Uterus (tissue), 4 donors: ENCODE results near the gene BAHCC1. TPM values are rescaled to one million over a fixed set of nuclear protein-coding genes. Genes with fewer than 3 reads are reported as not detected.

Experiments used
- DNase-seq, 2 donors: peaks; one replicate each; pipeline ENCODE4 v3.0.0-alpha.2; 2019 to 2020
- H3K27ac ChIP-seq, 2 donors: fragments of 200-600 bp; sonication (generic); 1 replicate in 1 of 2; 2 replicates in 1 of 2; pipeline ENCODE4 v1.5.1; 2016 to 2018
- H3K27me3 ChIP-seq, 2 donors: fragments of 200-600 bp; sonication (generic); one replicate each; pipeline ENCODE4 v1.5.1; 2018 to 2019; ENCODE audit warnings: control low read depth in 1 of 2
- H3K36me3 ChIP-seq, 2 donors: fragments of 200-600 bp; sonication (generic); one replicate each; pipeline ENCODE4 v1.5.1; 2019; ENCODE audit warnings: control low read depth in 1 of 2
- H3K4me1 ChIP-seq, 2 donors: fragments of 200-600 bp; sonication (generic); one replicate each; pipeline ENCODE4 v1.5.1; 2018 to 2019; ENCODE audit warnings: control low read depth in 1 of 2
- H3K4me3 ChIP-seq, 2 donors: fragments of 200-600 bp; sonication (generic); 1 replicate in 1 of 2; 2 replicates in 1 of 2; pipeline ENCODE4 v1.5.1; 2018 to 2019; ENCODE audit warnings: mild to moderate bottlenecking in 1 of 2
- H3K9me3 ChIP-seq, 2 donors: fragments of 200-600 bp; sonication (generic); one replicate each; pipeline ENCODE4 v1.5.1; 2019; ENCODE audit warnings: control low read depth in 1 of 2
- CTCF ChIP-seq, 4 experiments: fragments of 200-600 bp in 2 of 4; fragments of 450-650 bp in 2 of 4; sonication (generic) in 2 of 4; IDR thresholded peaks; one replicate each; pipeline ENCODE4 v1.5.1; 2016 to 2019; ENCODE audit warnings: antibody characterized with exemption in 4 of 4, mild to moderate bottlenecking in 2 of 4, moderate library complexity in 1 of 4
- POLR2A ChIP-seq, 2 donors: fragments of 450-650 bp; IDR thresholded peaks; one replicate each; pipeline ENCODE4 v1.6.1; 2016; ENCODE audit warnings: antibody characterized with exemption in 2 of 2, mild to moderate bottlenecking in 1 of 2, moderate library complexity in 1 of 2
- intact Hi-C: fragments of 100-400 bp; cut with DNase I; formaldehyde crosslinking; loops from one replicate; pipeline ENCODE4 v1.15.1; 2023; ENCODE audit warnings: low total_unique reads
- total RNA-seq, 4 donors: library from RNA; depleted of rRNA in 3 of 4; stranded (reverse); fragments of >200 nt in 3 of 4; gene quantifications; one replicate each; pipeline versions ENCODE4 v1.1.0 to v1.2.4, GENCODE V29; 2014 to 2023
- donor health status: DM: yes; HTN: yes; CAD: no.

BAHCC1 gene
- total RNA-seq, 4 donors from 2014 or later: 1.5 to 34.1 (median 8.5) TPM

GRCh38 chr17:81489998-81490992 is 95.0 kb downstream of the BAHCC1 start:
- no peak for DNase-seq
- TF ChIP-seq POLR2A (IDR thresholded peaks at IDR 0.05) (no peak), CTCF (IDR thresholded peaks at IDR 0.05) (no peak)
- H3K36me3 ChIP-seq: no peaks in the 10 kb centered on the region
- H3K4me3 ChIP-seq: no peak overlapping the region
- H3K27ac ChIP-seq: no peak overlapping the region
- intact Hi-C loops: loop anchor here (5.0 kb wide), 1 partner anchor 93 kb away; the partner anchor contains the start of gene BAHCC1
- H3K4me1 ChIP-seq: peaks cover 0 to 16% of the 10 kb centered on the region in 2 donors
- H3K9me3 ChIP-seq: no peaks in the 10 kb centered on the region
- H3K27me3 ChIP-seq: no peaks in the 10 kb centered on the region

- Histone ChIP-seq H3K36me3 (no peaks in the 10 kb centered on the region), H3K27me3 (no peaks in the 10 kb centered on the region), H3K9me3 (no peaks in the 10 kb centered on the region), H3K27ac (no peak overlapping the region), H3K4me3 (no peak overlapping the region), H3K4me1 (peaks cover 0 to 16% of the 10 kb centered on the region in 2 donors)
- intact Hi-C loops: no loop called here
- no peak for TF ChIP-seq CTCF (IDR thresholded peaks at IDR 0.05)
- TF ChIP-seq POLR2A (IDR thresholded peaks at IDR 0.05): no peak
- DNase-seq: no peak
Observed at GRCh38 chr17:81491181-81491581, 95.9 kb downstream of the BAHCC1 start.

- Histone ChIP-seq H3K27ac (no peak overlapping the region), H3K27me3 (no peaks in the 10 kb centered on the region), H3K4me3 (no peak overlapping the region), H3K4me1 (peaks cover 0 to 16% of the 10 kb centered on the region in 2 donors), H3K9me3 (no peaks in the 10 kb centered on the region), H3K36me3 (no peaks in the 10 kb centered on the region)
- DNase-seq: no peak
- TF ChIP-seq CTCF (IDR thresholded peaks at IDR 0.05) (no peak), POLR2A (IDR thresholded peaks at IDR 0.05) (no peak)
- intact Hi-C loops: no loop called here
Observed at GRCh38 chr17:81491761-81492160, 96.5 kb downstream of the BAHCC1 start.

GRCh38 chr17:81492202-81492601 is 96.9 kb downstream of the BAHCC1 start:
- intact Hi-C loops: no loop called here
- Histone ChIP-seq H3K36me3 (no peaks in the 10 kb centered on the region), H3K4me3 (no peak overlapping the region)

More at GRCh38 chr17:81492202-81492601, 96.9 kb downstream of the BAHCC1 start:
- H3K4me1 ChIP-seq: peaks cover 0 to 16% of the 10 kb centered on the region in 2 donors
- no peak overlapping the region for H3K27ac ChIP-seq
- H3K27me3 ChIP-seq: no peaks in the 10 kb centered on the region
- H3K9me3 ChIP-seq: no peaks in the 10 kb centered on the region
- no peak for TF ChIP-seq CTCF (IDR thresholded peaks at IDR 0.05)
- no peak for TF ChIP-seq POLR2A (IDR thresholded peaks at IDR 0.05)
- DNase-seq: no peak
